PC-3 (cell line): ENCODE data around the gene MTHFD1L. TPM values are rescaled to one million over a fixed set of nuclear protein-coding genes. Genes with fewer than 3 reads are reported as not detected.

Experiments
- ATAC-seq: fragments of 200-7000 bp; cut with Tn5 transposase; 2 replicates; pipeline ENCODE4 v1.9.1; 2020; ENCODE audit warnings: mild to moderate bottlenecking, moderate library complexity
- BruUV-seq: library from RNA; stranded (reverse); fragments of 400-500 nt; replicated peaks from 2 replicates; lab custom pipeline; 2021; lab: Mats Ljungman, UMichigan
- CTCF ChIA-PET: fragments of 300-600 bp; sonication (Branson Sonifier 250); formaldehyde crosslinking; loops from one replicate; lab custom pipeline; 2022; ENCODE audit warnings: antibody characterized with exemption; lab: Charles Lee
- POLR2A ChIA-PET: fragments of 300-600 bp; sonication (Branson Sonifier 250); formaldehyde crosslinking; loops from one replicate; lab custom pipeline; 2022; ENCODE audit warnings: antibody characterized with exemption; ENCODE audit not compliant: unreplicated experiment; lab: Charles Lee
- DNase-seq: peaks from one replicate; pipeline ENCODE4 v3.0.0-alpha.2; 2015
- H2AFZ ChIP-seq: fragments of 300-600 bp; sonication (generic); 2 replicates; pipeline ENCODE4 v1.6.0; 2016; ENCODE audit warnings: antibody characterized with exemption, low read length
- H3F3A ChIP-seq: fragments of 300-600 bp; sonication (generic); one replicate; pipeline ENCODE4 v1.6.0; 2017; ENCODE audit warnings: antibody characterized with exemption, low read length, control low read depth, mild to moderate bottlenecking; ENCODE audit not compliant: unreplicated experiment
- H3K27ac ChIP-seq: fragments of 300-600 bp; sonication (generic); 2 replicates; pipeline ENCODE4 v1.5.1; 2016; ENCODE audit warnings: mild to moderate bottlenecking, low read length
- H3K27me3 ChIP-seq: fragments of 300-600 bp; sonication (generic); 2 replicates; pipeline ENCODE4 v1.6.1; 2016; ENCODE audit warnings: low read length, mixed read lengths
- H3K36me3 ChIP-seq: fragments of 300-600 bp; sonication (generic); 2 replicates; pipeline ENCODE4 v1.6.1; 2016; ENCODE audit warnings: low read depth, mixed run types, low read length, mixed read lengths
- H3K4me1 ChIP-seq: fragments of 300-600 bp; sonication (generic); 2 replicates; pipeline ENCODE4 v1.5.1; 2016; ENCODE audit warnings: low read length; ENCODE audit not compliant: insufficient read depth
- H3K4me2 ChIP-seq: fragments of 300-600 bp; sonication (generic); 2 replicates; pipeline ENCODE4 v1.6.0; 2016; ENCODE audit warnings: low read length
- H3K4me3 ChIP-seq: fragments of 300-600 bp; sonication (generic); 2 replicates; pipeline ENCODE4 v1.5.1; 2016; ENCODE audit warnings: mild to moderate bottlenecking, low read length, mixed read lengths
- H3K79me2 ChIP-seq: fragments of 300-600 bp; sonication (generic); 2 replicates; pipeline ENCODE4 v1.6.1; 2017; ENCODE audit warnings: low read length, mixed read lengths
- H3K9ac ChIP-seq: fragments of 300-600 bp; sonication (generic); 2 replicates; pipeline ENCODE4 v1.6.0; 2016; ENCODE audit warnings: mild to moderate bottlenecking, low read length
- H3K9me2 ChIP-seq: fragments of 300-600 bp; sonication (generic); replicated peaks from 2 replicates; pipeline ENCODE4 v1.6.1; 2016; ENCODE audit warnings: mixed run types, low read length, mixed read lengths
- H3K9me3 ChIP-seq: fragments of 300-600 bp; sonication (generic); 2 replicates; pipeline ENCODE4 v1.6.1; 2016; ENCODE audit warnings: low read length, mixed read lengths
- H4K20me1 ChIP-seq: fragments of 300-600 bp; sonication (generic); 2 replicates; pipeline ENCODE4 v1.6.1; 2016; ENCODE audit warnings: low read length, mixed read lengths
- CTCF ChIP-seq: fragments of 300-600 bp; sonication (generic); conservative IDR thresholded peaks from 2 replicates; pipeline ENCODE4 v1.5.1; 2017; ENCODE audit warnings: antibody characterized with exemption, low read depth, mild to moderate bottlenecking, low read length
- EZH2 ChIP-seq: fragments of 300-600 bp; sonication (generic); IDR thresholded peaks from one replicate; pipeline ENCODE4 v1.6.1; 2017; ENCODE audit warnings: antibody characterized with exemption, mild to moderate bottlenecking, low read length; ENCODE audit not compliant: unreplicated experiment
- EZH2phosphoT487 ChIP-seq: fragments of 300-600 bp; sonication (generic); IDR thresholded peaks from 2 replicates; pipeline ENCODE4 v1.6.1; 2018; ENCODE audit warnings: mild to moderate bottlenecking, antibody characterized with exemption, low read length, borderline replicate concordance
- intact Hi-C: fragments of 100-400 bp; cut with micrococcal nuclease; formaldehyde crosslinking; loops from 2 replicates; pipeline ENCODE4 v1.9.0; 2023
- total RNA-seq: library from RNA; depleted of rRNA; stranded (reverse); fragments of >200 nt; gene quantifications from 2 replicates; pipeline ENCODE4 v1.2.3, GENCODE V29; 2014

MTHFD1L gene
- total RNA-seq, 1 experiment from 2014 or later = 11.9 TPM

- H3K9me2 ChIP-seq = no peaks in the 10 kb centered on the region
- H3K9me3 ChIP-seq = no peaks in the 10 kb centered on the region
- H3K27me3 ChIP-seq = no peaks in the 10 kb centered on the region
- no peak overlapping the region for H3K9ac ChIP-seq
- no peak overlapping the region for H3K4me2 ChIP-seq
- intact Hi-C loops = loop anchor here (10.0 kb wide), 1 partner anchor 232 kb away; no protein-coding TSS in a partner anchor
- H3F3A ChIP-seq = no peaks in the 10 kb centered on the region
- no TSS peak for BruUV-seq
- no peak for ATAC-seq
- DNase-seq = no peak
- H3K4me1 ChIP-seq = peaks cover 4% of the 10 kb centered on the region; the same call in 1 of the 2 replicates
- no peaks in the 10 kb centered on the region for H3K79me2 ChIP-seq
- H3K27ac ChIP-seq = peak overlapping the region; percentile 51
- no peak overlapping the region for H3K4me3 ChIP-seq
- no peaks in the 10 kb centered on the region for H4K20me1 ChIP-seq
- H3K36me3 ChIP-seq = no peaks in the 10 kb centered on the region; the same call in none of the 2 replicates
- TF ChIP-seq EZH2 (no peak), EZH2phosphoT487 (no peak), CTCF (no peak)
- CTCF ChIA-PET = no interaction called here
- H2AFZ ChIP-seq = no peak overlapping the region
- POLR2A ChIA-PET = no interaction called here
Observed at GRCh38 chr6:151012321-151013294, 147.1 kb downstream of the MTHFD1L start.

GRCh38 chr6:151014404-151015100, 149.1 kb downstream of the MTHFD1L start:
- H3K36me3 ChIP-seq = peaks cover 4% of the 10 kb centered on the region
- ATAC-seq (peak; percentile 82), DNase-seq (peak; percentile 79)
- peak overlapping the region; percentile 56 for H3K9ac ChIP-seq
- peak overlapping the region; percentile 60 for H3K27ac ChIP-seq
- no peaks in the 10 kb centered on the region for H3K9me2 ChIP-seq
- ChIA-PET CTCF (interaction anchor here (0.6 to 1.7 kb wide), 8 partner anchors 11 to 320 kb away, joined by 3 to 13 read pairs (median 4); no protein-coding TSS in a partner anchor), POLR2A (interaction anchor here (1.0 kb wide), 1 partner anchor 10 kb away, joined by 7 read pairs; no protein-coding TSS in a partner anchor)
- H3F3A ChIP-seq = no peaks in the 10 kb centered on the region
- intact Hi-C loops = loop anchor here (1.0 to 10.0 kb wide), 3 partner anchors 230 to 320 kb away; no protein-coding TSS in a partner anchor
- H3K4me2 ChIP-seq = no peak overlapping the region
- no peak for TF ChIP-seq EZH2
- TF ChIP-seq CTCF = peak; percentile 91
- no peak for TF ChIP-seq EZH2phosphoT487
- peaks cover 13% of the 10 kb centered on the region; the same call in 1 of the 2 replicates for H3K4me1 ChIP-seq
- no peaks in the 10 kb centered on the region for H4K20me1 ChIP-seq
- no peaks in the 10 kb centered on the region for H3K79me2 ChIP-seq
- H3K27me3 ChIP-seq = no peaks in the 10 kb centered on the region
- BruUV-seq = no TSS peak
- no peak overlapping the region for H3K4me3 ChIP-seq
- no peak overlapping the region for H2AFZ ChIP-seq
- no peaks in the 10 kb centered on the region for H3K9me3 ChIP-seq
